NB4 (cell line): ENCODE measurements around the gene TNK2.

Experiments
- DNase-seq: peaks from one replicate; pipeline ENCODE4 v3.0.0; 2010; ENCODE audit warnings: low read depth
- H3K4me3 ChIP-seq: one replicate; pipeline ENCODE4 v1.5.1; 2011; ENCODE audit warnings: mild to moderate bottlenecking, low read depth, low read length, moderate library complexity
- CTCF ChIP-seq: IDR thresholded peaks from one replicate; pipeline ENCODE4 v1.5.1; 2012; ENCODE audit warnings: low read depth, low read length
- MAX ChIP-seq: IDR thresholded peaks from 2 replicates; pipeline ENCODE4 v1.6.1; 2011; ENCODE audit warnings: low read depth, low read length
- MYC ChIP-seq: IDR thresholded peaks from 2 replicates; pipeline ENCODE4 v1.6.1; 2011; ENCODE audit warnings: low read depth, low read length
- POLR2A ChIP-seq: IDR thresholded peaks from 2 replicates; pipeline ENCODE4 v1.6.1; 2011; ENCODE audit warnings: mild to moderate bottlenecking; ENCODE audit not compliant: insufficient read length; ENCODE audit errors: extremely low read depth

TNK2 gene

GRCh38 chr3:195886181-195887141 is 21.9 kb downstream of the TNK2 start:
- DNase-seq: no peak
- no peak for TF ChIP-seq MYC
- TF ChIP-seq POLR2A: no peak
- no peak for TF ChIP-seq CTCF
- TF ChIP-seq MAX: no peak
- no peak overlapping the region for H3K4me3 ChIP-seq

GRCh38 chr3:195885036-195885891 is 23.1 kb downstream of the TNK2 start:
- DNase-seq: no peak
- TF ChIP-seq MAX: no peak
- TF ChIP-seq MYC: no peak
- TF ChIP-seq POLR2A: no peak
- no peak for TF ChIP-seq CTCF
- no peak overlapping the region for H3K4me3 ChIP-seq

- no peak for DNase-seq
- H3K4me3 ChIP-seq: no peak overlapping the region
- TF ChIP-seq CTCF: no peak
- no peak for TF ChIP-seq MAX
- TF ChIP-seq MYC: no peak
- no peak for TF ChIP-seq POLR2A
Measured at GRCh38 chr3:195884691-195885035, 23.7 kb downstream of the TNK2 start.

GRCh38 chr3:195883801-195884200 is 24.6 kb downstream of the TNK2 start:
- DNase-seq: no peak
- no peak overlapping the region for H3K4me3 ChIP-seq
- TF ChIP-seq CTCF: no peak
- no peak for TF ChIP-seq MAX
- no peak for TF ChIP-seq POLR2A
- TF ChIP-seq MYC: no peak

- no peak for TF ChIP-seq CTCF
- TF ChIP-seq POLR2A: no peak
- TF ChIP-seq MAX: no peak
- TF ChIP-seq MYC: no peak
- no peak for DNase-seq
- H3K4me3 ChIP-seq: no peak overlapping the region
Measured at GRCh38 chr3:195883160-195883559, 25.2 kb downstream of the TNK2 start.
